ENCODE measurements around the gene TRAPPC5. TPM values are rescaled to one million over a fixed set of nuclear protein-coding genes. Genes with fewer than 3 reads are reported as not detected.

Gene TRAPPC5
- total RNA-seq, 1 donor from 2014 or later = 19.6 TPM

- no peak for DNase-seq
These were observed 51.4 kb downstream of the TRAPPC5 start, which contains the start of gene CLEC4G for GRCh38 chr19:7732045-7732444. Gene CLEC4G (minus strand): TSS chr19:7732110. CDS start chr19:7732102, 8 bp downstream.

- DNase-seq = no peak
These were observed 52.7 kb downstream of the TRAPPC5 start for GRCh38 chr19:7733376-7733775.

GRCh38 chr19:7734220-7735203 is 53.9 kb downstream of the TRAPPC5 start:
- peak; percentile 52 for DNase-seq

- DNase-seq = no peak
These were observed 55.5 kb downstream of the TRAPPC5 start for GRCh38 chr19:7736148-7736547.

DNA sequence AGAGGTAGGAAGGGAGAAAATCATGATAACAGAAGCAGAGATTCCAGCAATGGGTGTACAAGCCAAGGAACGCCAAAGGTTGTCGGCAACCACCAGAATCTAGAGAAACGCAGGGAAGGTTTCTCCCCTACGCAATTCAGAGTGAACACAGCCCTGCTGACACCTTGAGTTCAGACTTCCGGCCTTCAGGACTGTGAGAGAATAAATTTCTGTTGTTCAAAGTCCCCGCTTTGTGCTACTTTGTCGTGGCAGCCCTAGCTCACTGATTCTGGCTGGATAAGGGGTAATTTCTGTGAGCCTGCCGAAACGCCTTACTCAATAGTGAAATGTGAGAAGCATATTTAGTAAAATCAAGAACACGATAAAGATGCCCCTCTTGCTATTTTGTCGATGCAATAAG is 56.6 kb downstream of the TRAPPC5 start:
- DNase-seq = no peak

Other genes starting within 250 kb of the TRAPPC5 start
- gene PEX11G, start 191.8 kb upstream of the TRAPPC5 start, total RNA-seq = 1.1 TPM
- gene ZNF358, start 164.7 kb upstream of the TRAPPC5 start, total RNA-seq = 7.4 TPM
- gene MCOLN1, start 158.2 kb upstream of the TRAPPC5 start, total RNA-seq = 6.9 TPM
- gene PNPLA6, start 145.1 kb upstream of the TRAPPC5 start, total RNA-seq = 17.6 TPM
- 5.7 TPM for gene CAMSAP3, start 85.0 kb upstream of the TRAPPC5 start, total RNA-seq
- 21.9 TPM for gene XAB2, start 51.3 kb upstream of the TRAPPC5 start, total RNA-seq
- gene PET100, start 51.0 kb upstream of the TRAPPC5 start, total RNA-seq = 26.2 TPM
- not detected for gene PCP2, start 47.1 kb upstream of the TRAPPC5 start, total RNA-seq
- gene STXBP2, start 43.7 kb upstream of the TRAPPC5 start, total RNA-seq = 25.1 TPM
- 8.5 TPM for gene RETN, start 11.8 kb upstream of the TRAPPC5 start, total RNA-seq
- gene MCEMP1, start 3.7 kb upstream of the TRAPPC5 start, total RNA-seq = 0.79 TPM
- 0.20 TPM for gene FCER2, start 21.3 kb downstream of the TRAPPC5 start, total RNA-seq
- gene CLEC4G, start 51.3 kb downstream of the TRAPPC5 start, total RNA-seq = 0.20 TPM
- 5.8 TPM for gene CD209, start 66.7 kb downstream of the TRAPPC5 start, total RNA-seq
- gene CLEC4M, start 82.4 kb downstream of the TRAPPC5 start, total RNA-seq = 0.59 TPM
- gene EVI5L, start 149.4 kb downstream of the TRAPPC5 start, total RNA-seq = 8.0 TPM
- gene PRR36, start 193.6 kb downstream of the TRAPPC5 start, total RNA-seq = 0.10 TPM
- 3.9 TPM for gene LRRC8E, start 207.7 kb downstream of the TRAPPC5 start, total RNA-seq
- 9.7 TPM for gene MAP2K7, start 223.0 kb downstream of the TRAPPC5 start, total RNA-seq
- 0.59 TPM for gene TGFBR3L, start 234.0 kb downstream of the TRAPPC5 start, total RNA-seq
- gene SNAPC2, start 239.5 kb downstream of the TRAPPC5 start, total RNA-seq = 5.6 TPM
- gene CTXN1, start 245.3 kb downstream of the TRAPPC5 start, total RNA-seq = 1.4 TPM